Endometrial microvascular endothelial cells (primary cell): Measurements from ENCODE around the gene METTL24. TPM values are rescaled to one million over a fixed set of nuclear protein-coding genes. Genes with fewer than 3 reads are reported as not detected.
"Not testable (repeated sequence)": the region's sequence is repeated elsewhere in the genome, so short reads cannot be mapped to it uniquely, and the experiment has no call there.

Experiments
- in situ Hi-C: cut with HindIII; loops from 2 replicates; pipeline ENCODE4 v1.10.0; 2017; ENCODE audit warnings: low sequenced_read_pairs, low pct_unique_long_range_greater_than_20kb; ENCODE audit errors: inconsistent ontology term
- total RNA-seq: library from RNA; depleted of rRNA; stranded (reverse); fragments of >200 nt; gene quantifications from one replicate; pipeline ENCODE4 v1.2.3, GENCODE V29; 2015; ENCODE audit errors: inconsistent ontology term

METTL24 gene
- total RNA-seq, 1 donor from 2014 or later, result not detected

DNA sequence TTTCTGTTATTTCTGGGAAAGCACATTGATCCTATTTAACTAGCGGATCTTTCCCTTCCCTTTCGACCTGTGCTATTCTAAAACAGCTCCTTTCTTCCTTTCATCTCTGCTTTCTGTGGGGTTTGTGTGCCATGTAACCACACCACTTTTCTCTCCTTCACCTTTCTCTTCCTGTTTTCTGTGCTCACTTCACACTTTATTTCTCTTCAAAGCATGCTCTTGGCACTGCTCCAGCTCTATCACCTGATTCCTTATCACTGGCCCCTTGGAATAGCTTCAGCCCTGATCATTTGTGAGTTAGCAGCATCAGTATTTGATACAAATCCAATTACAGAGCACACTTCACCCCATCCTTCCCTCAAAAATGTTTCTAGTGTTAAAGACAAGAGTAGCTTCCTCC lies 8.1 kb upstream of the METTL24 start:
- in situ Hi-C loops, result no loop called here

- in situ Hi-C loops, result no loop called here
Measured at GRCh38 chr6:110364364-110365105, 6.4 kb upstream of the METTL24 start.

DNA sequence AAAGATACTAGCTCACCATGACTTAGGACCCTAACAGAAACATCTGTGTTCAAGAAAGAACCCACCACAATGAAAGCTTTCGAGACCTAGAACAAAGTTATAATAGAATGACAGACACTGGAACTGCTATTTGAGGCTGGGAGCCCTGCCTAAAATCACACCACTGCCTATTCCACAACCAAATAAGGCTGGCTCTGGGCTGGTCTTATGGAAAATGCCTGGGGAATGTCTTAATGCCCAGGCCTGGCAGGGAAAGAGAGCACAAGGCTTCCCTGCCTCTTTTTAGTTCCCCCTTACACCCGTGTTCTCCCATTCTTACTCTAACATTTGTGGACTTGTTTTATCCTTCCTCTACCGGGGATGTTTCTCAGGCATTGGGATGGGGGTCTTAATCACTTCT lies 5.6 kb upstream of the METTL24 start:
- in situ Hi-C loops, result no loop called here

DNA sequence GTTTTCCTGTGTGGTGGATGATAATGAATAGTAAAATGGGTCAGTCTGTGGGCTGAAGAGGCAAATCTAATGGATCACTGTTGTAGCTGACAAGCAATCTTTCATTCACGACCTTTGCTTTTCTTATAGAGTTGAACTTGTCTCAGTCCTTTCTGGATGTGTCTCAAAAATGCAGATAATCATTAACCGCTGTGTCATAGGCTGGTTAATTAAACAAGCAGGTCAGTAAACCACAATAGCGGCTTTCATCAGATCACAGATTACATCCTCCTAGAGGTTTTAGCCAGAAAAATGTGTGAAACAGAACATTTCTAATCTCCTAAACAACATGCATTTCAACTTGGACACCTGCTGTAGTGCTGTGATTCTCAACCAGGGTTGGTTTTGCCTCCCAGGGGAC lies 2.5 kb upstream of the METTL24 start:
- in situ Hi-C loops, result no loop called here

GRCh38 chr6:110359556-110359955 lies 1.4 kb upstream of the METTL24 start:
- in situ Hi-C loops, result no loop called here

- in situ Hi-C loops, result no loop called here
Measured at GRCh38 chr6:110358553-110359160, 508 bp upstream of the METTL24 start.

DNA sequence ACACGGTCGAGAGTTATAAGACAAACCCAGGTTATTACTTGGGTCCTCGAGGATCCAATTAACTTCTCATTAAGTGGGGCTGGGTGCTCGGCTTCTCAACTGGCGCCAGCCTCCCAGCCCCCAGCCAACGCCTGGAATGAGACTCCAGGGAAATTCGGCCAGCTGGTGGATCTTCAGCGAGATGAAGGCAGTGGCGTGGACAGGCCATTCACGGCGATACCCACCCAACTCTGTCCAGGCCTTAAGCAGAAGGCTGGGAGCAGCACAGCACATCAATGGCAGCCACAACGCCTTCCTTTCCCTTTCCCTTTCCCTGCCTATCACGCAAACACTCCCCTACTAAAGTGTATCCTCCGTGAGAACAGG lies 868 bp downstream of the METTL24 start:
- in situ Hi-C loops, result no loop called here

DNA sequence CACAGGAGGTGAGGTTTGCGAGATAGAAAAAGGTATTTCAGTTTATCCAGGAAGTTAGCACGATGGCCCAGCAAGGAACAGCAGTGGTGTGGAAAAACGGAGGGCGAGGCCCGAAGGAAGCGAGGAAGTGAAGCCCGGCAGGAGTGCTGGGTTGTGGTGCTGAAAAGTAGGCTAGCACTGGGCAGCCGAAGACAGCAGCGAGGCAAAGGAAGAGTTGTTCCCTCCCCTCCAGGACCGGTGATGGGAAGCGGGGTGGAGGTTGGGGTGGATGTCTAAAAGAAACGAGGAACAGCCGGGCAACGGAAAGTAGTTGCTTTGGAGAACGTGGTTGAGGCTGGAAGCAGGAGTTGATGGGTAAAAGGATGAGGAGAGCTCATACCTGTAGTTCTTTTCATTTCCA lies 1.4 kb downstream of the METTL24 start:
- in situ Hi-C loops, result no loop called here

GRCh38 chr6:110355727-110356126 lies 2.4 kb downstream of the METTL24 start:
- in situ Hi-C loops, result no loop called here

DNA sequence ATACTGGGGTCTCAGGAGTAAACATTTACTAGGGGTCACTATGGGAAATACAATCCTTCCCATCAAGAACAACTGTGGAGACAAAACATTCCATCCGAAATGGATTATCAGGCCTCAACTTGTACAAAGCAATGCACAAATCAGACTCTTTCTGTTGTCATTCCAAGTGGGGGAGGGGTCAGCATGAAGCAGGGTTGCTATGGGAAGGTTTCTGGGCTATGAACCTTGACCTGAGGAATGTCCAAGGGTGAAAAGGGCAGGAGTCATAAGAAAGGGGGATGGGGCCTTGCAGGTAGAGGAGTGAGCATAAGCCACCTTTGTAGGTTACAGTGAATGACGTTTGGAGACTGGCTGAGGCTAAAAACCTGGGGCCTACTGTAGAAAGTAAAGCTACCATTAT lies 3.1 kb downstream of the METTL24 start:
- in situ Hi-C loops, result no loop called here

- in situ Hi-C loops, result no loop called here
Measured at GRCh38 chr6:110354153-110354552, 4.0 kb downstream of the METTL24 start.

- in situ Hi-C loops, result no loop called here
Measured at GRCh38 chr6:110353457-110354001, 4.6 kb downstream of the METTL24 start.

- in situ Hi-C loops, result no loop called here
Measured at GRCh38 chr6:110352563-110353262, 5.4 kb downstream of the METTL24 start.

GRCh38 chr6:110351986-110352385 lies 6.2 kb downstream of the METTL24 start:
- in situ Hi-C loops, result no loop called here

- in situ Hi-C loops, result no loop called here
Measured at GRCh38 chr6:110351546-110351945, 6.6 kb downstream of the METTL24 start.

DNA sequence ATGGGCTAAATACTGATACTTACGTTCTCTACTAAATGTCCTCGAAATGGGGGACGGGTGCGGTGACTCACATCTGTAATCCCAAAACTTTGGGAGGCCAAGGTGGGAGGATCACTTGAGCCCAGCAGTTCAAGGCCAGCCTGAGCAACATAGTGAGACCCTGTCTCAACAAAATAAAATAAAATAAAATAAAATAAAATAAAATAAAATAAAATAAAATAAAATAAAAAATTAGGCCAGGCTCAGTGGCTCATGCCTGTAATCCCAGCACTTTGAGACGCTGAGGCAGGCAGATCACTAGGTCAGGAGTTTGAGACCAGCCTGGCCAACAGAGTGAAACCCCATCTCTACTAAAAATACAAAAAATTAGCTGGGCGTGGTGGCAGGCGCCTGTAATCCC lies 7.6 kb downstream of the METTL24 start:
- in situ Hi-C loops, result not testable (repeated sequence)

GRCh38 chr6:110348961-110349690 lies 9.0 kb downstream of the METTL24 start:
- in situ Hi-C loops, result no loop called here

DNA sequence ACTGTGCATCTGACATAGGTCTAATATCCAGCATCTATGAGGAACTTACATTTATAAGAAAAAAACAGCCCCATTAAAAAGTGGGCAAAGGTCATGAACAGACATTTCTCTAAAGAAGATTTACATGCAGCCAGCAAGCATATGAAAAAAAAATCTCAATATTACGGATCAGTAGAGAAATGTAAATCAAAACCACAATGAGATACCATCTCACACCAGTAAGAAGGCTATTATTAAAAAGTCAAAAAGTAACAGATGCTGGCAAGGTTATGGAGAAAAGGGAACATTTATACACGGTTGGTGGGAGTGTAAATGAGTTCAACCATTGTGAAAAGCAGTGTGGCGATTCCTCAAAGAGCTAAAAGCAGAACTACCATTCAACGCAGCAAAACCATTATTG lies 13.1 kb downstream of the METTL24 start:
- in situ Hi-C loops, result no loop called here

DNA sequence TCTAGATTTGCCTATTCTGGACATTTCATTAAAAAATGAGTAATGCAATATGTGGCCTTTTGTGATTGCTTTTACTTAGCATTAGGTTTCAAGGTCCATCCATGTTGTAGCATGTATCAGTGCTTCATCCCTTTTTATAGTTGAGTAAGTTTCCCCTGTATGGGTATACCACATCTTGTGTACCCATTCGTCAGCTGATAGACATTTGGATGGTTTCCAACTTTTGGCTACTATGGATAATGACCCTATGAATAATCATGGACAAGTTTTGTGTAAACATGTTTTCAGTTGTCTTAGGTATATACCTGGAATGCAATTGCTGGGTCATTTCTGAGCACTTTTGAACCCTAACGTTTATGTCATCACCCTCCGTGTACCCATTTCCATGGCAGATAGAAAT lies 15.4 kb downstream of the METTL24 start:
- in situ Hi-C loops, result no loop called here
